Central memory CD8-positive, alpha-beta T cell (primary cell): ENCODE data around the gene M6PR.
"Not testable (repeated sequence)": the region's sequence is repeated elsewhere in the genome, so short reads cannot be mapped to it uniquely, and the experiment has no call there.

Experiments used
- ATAC-seq: fragments of 150-1000 bp; cut with Tn5 transposase; replicated peaks from 2 replicates; pipeline ENCODE4 v1.10.0; 2022; ENCODE audit warnings: mild to moderate bottlenecking, moderate FRiP score, moderate number of reproducible peaks; ENCODE audit not compliant: poor library complexity, severe bottlenecking; ENCODE audit errors: extremely low read depth
- DNase-seq, 2 donors: peaks; one replicate each; pipeline ENCODE4 v3.0.0; 2021; ENCODE audit warnings: low spot score in 2 of 2
- H3K27ac Mint-ChIP-seq: one replicate; pipeline ENCODE4 v1.8.0; 2022; ENCODE audit warnings: low read depth, mild to moderate bottlenecking, moderate library complexity, mixed read lengths
- H3K27me3 Mint-ChIP-seq: one replicate; pipeline ENCODE4 v1.8.0; 2022; ENCODE audit warnings: mixed read lengths
- H3K36me3 Mint-ChIP-seq: one replicate; pipeline ENCODE4 v1.8.0; 2022; ENCODE audit warnings: mild to moderate bottlenecking, moderate library complexity, mixed read lengths; ENCODE audit not compliant: insufficient read depth
- H3K4me1 Mint-ChIP-seq: one replicate; pipeline ENCODE4 v1.8.0; 2022; ENCODE audit warnings: mixed read lengths
- H3K4me3 Mint-ChIP-seq: one replicate; pipeline ENCODE4 v1.8.0; 2022; ENCODE audit warnings: mild to moderate bottlenecking, moderate library complexity, mixed read lengths
- H3K9me3 Mint-ChIP-seq: one replicate; pipeline ENCODE4 v1.8.0; 2022; ENCODE audit warnings: mixed read lengths

M6PR gene

GRCh38 chr12:8947737-8948136, 1.7 kb downstream of the M6PR start:
- peaks cover 60% of the 10 kb centered on the region for H3K4me1 Mint-ChIP-seq

GRCh38 chr12:8946733-8947132, 2.7 kb downstream of the M6PR start:
- H3K9me3 Mint-ChIP-seq = no peaks in the 10 kb centered on the region
- H3K27me3 Mint-ChIP-seq = no peaks in the 10 kb centered on the region
- peaks cover 42% of the 10 kb centered on the region for H3K36me3 Mint-ChIP-seq
- peak overlapping the region; percentile 84 for H3K27ac Mint-ChIP-seq
- no peak overlapping the region for H3K4me3 Mint-ChIP-seq
- no peak for DNase-seq
- ATAC-seq = no peak
- H3K4me1 Mint-ChIP-seq = peaks cover 50% of the 10 kb centered on the region

More at GRCh38 chr12:8947737-8948136, 1.7 kb downstream of the M6PR start:
- no peaks in the 10 kb centered on the region for H3K27me3 Mint-ChIP-seq
- H3K4me3 Mint-ChIP-seq = peak overlapping the region; percentile 36
- peaks cover 35% of the 10 kb centered on the region for H3K36me3 Mint-ChIP-seq
- DNase-seq = no peak
- H3K9me3 Mint-ChIP-seq = no peaks in the 10 kb centered on the region
- peak overlapping the region; percentile 91 for H3K27ac Mint-ChIP-seq
- no peak for ATAC-seq

- Mint-ChIP-seq H3K36me3 (peaks cover 44% of the 10 kb centered on the region), H3K4me1 (peaks cover 30% of the 10 kb centered on the region), H3K27me3 (no peaks in the 10 kb centered on the region), H3K27ac (no peak overlapping the region), H3K4me3 (no peak overlapping the region), H3K9me3 (no peaks in the 10 kb centered on the region)
- ATAC-seq = no peak
- DNase-seq = no peak
These were observed 5.8 kb downstream of the M6PR start for GRCh38 chr12:8943565-8944186.

GRCh38 chr12:8941691-8942478, 7.6 kb downstream of the M6PR start:
- H3K4me1 Mint-ChIP-seq = peaks cover 15% of the 10 kb centered on the region
- H3K36me3 Mint-ChIP-seq = peaks cover 52% of the 10 kb centered on the region
- no peaks in the 10 kb centered on the region for H3K27me3 Mint-ChIP-seq
- no peak for ATAC-seq
- no peak overlapping the region for H3K4me3 Mint-ChIP-seq
- no peak overlapping the region for H3K27ac Mint-ChIP-seq
- DNase-seq = no peak
- no peaks in the 10 kb centered on the region for H3K9me3 Mint-ChIP-seq

GRCh38 chr12:8937842-8938442, 11.5 kb downstream of the M6PR start:
- not testable (repeated sequence) for H3K27me3 Mint-ChIP-seq, H3K27ac Mint-ChIP-seq, H3K4me3 Mint-ChIP-seq, H3K9me3 Mint-ChIP-seq, H3K4me1 Mint-ChIP-seq, DNase-seq, ATAC-seq
- peaks cover 30% of the 10 kb centered on the region for H3K36me3 Mint-ChIP-seq

- DNase-seq = no peak
- Mint-ChIP-seq H3K36me3 (peaks cover 20% of the 10 kb centered on the region), H3K27me3 (no peaks in the 10 kb centered on the region), H3K4me3 (no peak overlapping the region), H3K4me1 (no peaks in the 10 kb centered on the region), H3K27ac (no peak overlapping the region), H3K9me3 (no peaks in the 10 kb centered on the region)
- no peak for ATAC-seq
These were observed 12.7 kb downstream of the M6PR start for GRCh38 chr12:8936735-8937134.

- H3K36me3 Mint-ChIP-seq = peaks cover 16% of the 10 kb centered on the region
- H3K4me3 Mint-ChIP-seq, H3K27me3 Mint-ChIP-seq, H3K4me1 Mint-ChIP-seq, ATAC-seq, H3K27ac Mint-ChIP-seq, H3K9me3 Mint-ChIP-seq, DNase-seq: not testable (repeated sequence)
These were observed 15.4 kb downstream of the M6PR start for GRCh38 chr12:8934080-8934479.

GRCh38 chr12:8932464-8932863, 17.0 kb downstream of the M6PR start:
- not testable (repeated sequence) for H3K36me3 Mint-ChIP-seq, ATAC-seq, H3K4me1 Mint-ChIP-seq, H3K9me3 Mint-ChIP-seq, DNase-seq, H3K4me3 Mint-ChIP-seq, H3K27ac Mint-ChIP-seq, H3K27me3 Mint-ChIP-seq

GRCh38 chr12:8930655-8931323, 18.7 kb downstream of the M6PR start:
- DNase-seq, H3K36me3 Mint-ChIP-seq, ATAC-seq, H3K4me3 Mint-ChIP-seq, H3K9me3 Mint-ChIP-seq, H3K27ac Mint-ChIP-seq, H3K27me3 Mint-ChIP-seq, H3K4me1 Mint-ChIP-seq: not testable (repeated sequence)

GRCh38 chr12:8922544-8922943, 26.9 kb downstream of the M6PR start:
- Mint-ChIP-seq H3K9me3 (no peaks in the 10 kb centered on the region), H3K4me3 (no peak overlapping the region), H3K4me1 (no peaks in the 10 kb centered on the region), H3K27me3 (no peaks in the 10 kb centered on the region), H3K27ac (no peak overlapping the region), H3K36me3 (peaks cover 17% of the 10 kb centered on the region)
- DNase-seq = no peak
- no peak for ATAC-seq

- H3K36me3 Mint-ChIP-seq = peaks cover 17% of the 10 kb centered on the region
- not testable (repeated sequence) for H3K9me3 Mint-ChIP-seq, H3K4me3 Mint-ChIP-seq, DNase-seq, H3K27ac Mint-ChIP-seq, H3K4me1 Mint-ChIP-seq, H3K27me3 Mint-ChIP-seq, ATAC-seq
These were observed 29.8 kb downstream of the M6PR start for GRCh38 chr12:8919643-8920042.

GRCh38 chr12:8917751-8918150, 31.7 kb downstream of the M6PR start:
- DNase-seq (no peak), ATAC-seq (no peak)
- H3K27me3 Mint-ChIP-seq = no peaks in the 10 kb centered on the region
- H3K4me3 Mint-ChIP-seq = no peak overlapping the region
- H3K9me3 Mint-ChIP-seq = no peaks in the 10 kb centered on the region
- H3K36me3 Mint-ChIP-seq = peaks cover 18% of the 10 kb centered on the region
- H3K4me1 Mint-ChIP-seq = peaks cover 13% of the 10 kb centered on the region
- H3K27ac Mint-ChIP-seq = no peak overlapping the region
